Glutamatergic neuron (in vitro differentiated cells): ENCODE measurements around the gene TOP1. TPM values are rescaled to one million over a fixed set of nuclear protein-coding genes. Genes with fewer than 3 reads are reported as not detected.

ENCODE experiments used
- DNase-seq: peaks from one replicate; pipeline ENCODE4 v3.0.0; 2022
- H3K27ac Mint-ChIP-seq: one replicate; pipeline ENCODE4 v1.8.0; 2020; ENCODE audit warnings: mild to moderate bottlenecking, mixed read lengths, inconsistent platforms; ENCODE audit not compliant: unreplicated experiment
- H3K27me3 Mint-ChIP-seq: one replicate; pipeline ENCODE4 v1.8.0; 2020; ENCODE audit warnings: mild to moderate bottlenecking, moderate library complexity, mixed read lengths, inconsistent platforms; ENCODE audit not compliant: unreplicated experiment
- H3K36me3 Mint-ChIP-seq: one replicate; pipeline ENCODE4 v1.8.0; 2020; ENCODE audit warnings: mild to moderate bottlenecking, mixed read lengths, inconsistent platforms; ENCODE audit not compliant: unreplicated experiment
- H3K4me1 Mint-ChIP-seq: one replicate; pipeline ENCODE4 v1.8.0; 2020; ENCODE audit warnings: mild to moderate bottlenecking, low read depth, mixed read lengths, inconsistent platforms; ENCODE audit not compliant: unreplicated experiment
- H3K4me3 Mint-ChIP-seq: one replicate; pipeline ENCODE4 v1.8.0; 2020; ENCODE audit warnings: mild to moderate bottlenecking, mixed read lengths, inconsistent platforms; ENCODE audit not compliant: unreplicated experiment
- H3K9me3 Mint-ChIP-seq: one replicate; pipeline ENCODE4 v1.8.0; 2020; ENCODE audit warnings: mild to moderate bottlenecking, moderate library complexity, mixed read lengths, inconsistent platforms; ENCODE audit not compliant: unreplicated experiment
- CTCF ChIP-seq: fragments of 200-600 bp; sonication (generic); IDR thresholded peaks from one replicate; pipeline ENCODE4 v1.5.0; 2021; ENCODE audit not compliant: partially characterized antibody, unreplicated experiment
- total RNA-seq: library from RNA; stranded (reverse); fragmentation: NEBNext Ultra II Directional; extraction: Animal tissue kit (Norgen Biotek cat#: 25700); gene quantifications from one replicate; pipeline ENCODE4 v1.2.1, GENCODE V29; 2021; ENCODE audit not compliant: unreplicated experiment

TOP1 gene
- total RNA-seq, 1 donor from 2014 or later: 68.7 TPM

- Mint-ChIP-seq H3K4me1 (peaks cover 10% of the 10 kb centered on the region), H3K27ac (no peak overlapping the region), H3K4me3 (no peak overlapping the region), H3K36me3 (no peaks in the 10 kb centered on the region), H3K27me3 (no peaks in the 10 kb centered on the region), H3K9me3 (no peaks in the 10 kb centered on the region)
- no peak for DNase-seq
- TF ChIP-seq CTCF: no peak
Observed at GRCh38 chr20:41072915-41073314, 44.3 kb downstream of the TOP1 start.

- no peaks in the 10 kb centered on the region for H3K36me3 Mint-ChIP-seq
- no peak overlapping the region for H3K27ac Mint-ChIP-seq
- TF ChIP-seq CTCF: no peak
- peaks cover 10% of the 10 kb centered on the region for H3K4me1 Mint-ChIP-seq
- no peak overlapping the region for H3K4me3 Mint-ChIP-seq
- H3K9me3 Mint-ChIP-seq: no peaks in the 10 kb centered on the region
- no peaks in the 10 kb centered on the region for H3K27me3 Mint-ChIP-seq
- DNase-seq: no peak
Observed at GRCh38 chr20:41074441-41074840, 45.8 kb downstream of the TOP1 start.

- H3K9me3 Mint-ChIP-seq: no peaks in the 10 kb centered on the region
- peaks cover 11% of the 10 kb centered on the region for H3K4me1 Mint-ChIP-seq
- DNase-seq: no peak
- H3K36me3 Mint-ChIP-seq: no peaks in the 10 kb centered on the region
- no peaks in the 10 kb centered on the region for H3K27me3 Mint-ChIP-seq
- H3K27ac Mint-ChIP-seq: no peak overlapping the region
- no peak for TF ChIP-seq CTCF
- no peak overlapping the region for H3K4me3 Mint-ChIP-seq
Observed at GRCh38 chr20:41076776-41077175, 48.2 kb downstream of the TOP1 start.

- no peak overlapping the region for H3K4me3 Mint-ChIP-seq
- no peaks in the 10 kb centered on the region for H3K27me3 Mint-ChIP-seq
- H3K27ac Mint-ChIP-seq: no peak overlapping the region
- H3K4me1 Mint-ChIP-seq: peaks cover 8% of the 10 kb centered on the region
- no peaks in the 10 kb centered on the region for H3K36me3 Mint-ChIP-seq
- H3K9me3 Mint-ChIP-seq: no peaks in the 10 kb centered on the region
- no peak for DNase-seq
- TF ChIP-seq CTCF: no peak
Observed at GRCh38 chr20:41078329-41078728, 49.7 kb downstream of the TOP1 start.

- no peak for TF ChIP-seq CTCF
- Mint-ChIP-seq H3K36me3 (no peaks in the 10 kb centered on the region), H3K27me3 (no peaks in the 10 kb centered on the region), H3K9me3 (no peaks in the 10 kb centered on the region), H3K4me1 (peaks cover 8% of the 10 kb centered on the region), H3K27ac (no peak overlapping the region), H3K4me3 (no peak overlapping the region)
- DNase-seq: no peak
Observed at GRCh38 chr20:41079066-41079465, 50.4 kb downstream of the TOP1 start.
